Retinal pigment epithelial cell (primary cell): ENCODE measurements around the gene SYNE4.
A peak's percentile ranks its signal among the peaks of the same experiment; 100 is the strongest.

ENCODE experiments used
- DNase-seq: peaks from one replicate; pipeline ENCODE4 v3.0.0-alpha.2; 2010; ENCODE audit warnings: low read depth
- H3K4me3 ChIP-seq: 2 replicates; pipeline ENCODE4 v1.5.1; 2011; ENCODE audit warnings: mild to moderate bottlenecking, low read length, control low read depth, moderate library complexity
- CTCF ChIP-seq: conservative IDR thresholded peaks from 2 replicates; pipeline ENCODE4 v1.5.1; 2011; ENCODE audit warnings: low read depth, low read length, control low read depth, inconsistent platforms

The SYNE4 gene

GRCh38 chr19:36009220-36009619 lies 607 bp upstream of the SYNE4 start:
- TF ChIP-seq CTCF, result no peak
- peak overlapping the region; percentile 39 for H3K4me3 ChIP-seq
- peak; percentile 19 for DNase-seq

GRCh38 chr19:36006955-36007354 lies 1.7 kb downstream of the SYNE4 start:
- DNase-seq, result no peak
- no peak for TF ChIP-seq CTCF
- H3K4me3 ChIP-seq, result no peak overlapping the region

- no peak for TF ChIP-seq CTCF
- DNase-seq, result no peak
- no peak overlapping the region for H3K4me3 ChIP-seq
Observed at GRCh38 chr19:36003284-36003683, 5.3 kb downstream of the SYNE4 start.

GRCh38 chr19:36001605-36002004 lies 7.0 kb downstream of the SYNE4 start:
- no peak for TF ChIP-seq CTCF
- no peak for DNase-seq
- H3K4me3 ChIP-seq, result no peak overlapping the region

- no peak for TF ChIP-seq CTCF
- DNase-seq, result no peak
- H3K4me3 ChIP-seq, result no peak overlapping the region
Observed at GRCh38 chr19:35996777-35997176, 11.8 kb downstream of the SYNE4 start.

- DNase-seq, result peak; percentile 55
- no peak for TF ChIP-seq CTCF
- H3K4me3 ChIP-seq, result peak within 1 kb of the TSS; percentile 81
Observed at GRCh38 chr19:35995048-35995993, 13.3 kb downstream of the SYNE4 start, which contains the start of gene SDHAF1. Gene SDHAF1 (plus strand): TSS chr19:35995188. CDS start chr19:35995275, 87 bp downstream.

GRCh38 chr19:35993923-35994598 lies 14.6 kb downstream of the SYNE4 start:
- no peak for DNase-seq
- peak; percentile 34 for TF ChIP-seq CTCF
- peak overlapping the region; percentile 81 for H3K4me3 ChIP-seq
